ENCODE measurements around the gene PPP2R5C.

Gene PPP2R5C

GRCh38 chr14:101933209-101933608 is 171.7 kb downstream of the PPP2R5C start:
- no peak for TF ChIP-seq CTCF (IDR thresholded peaks at IDR 0.05; ENCODE audit: extremely low read depth, insufficient read depth, missing control alignments)
- in situ Hi-C loops (cut with MboI; ENCODE audit: low pct_unique_long_range_greater_than_20kb, low sequenced_read_pairs, unreplicated experiment) = no loop called here

GRCh38 chr14:101934601-101935150 is 173.2 kb downstream of the PPP2R5C start:
- TF ChIP-seq CTCF (IDR thresholded peaks at IDR 0.05; ENCODE audit: extremely low read depth, insufficient read depth, missing control alignments) = no peak
- in situ Hi-C loops (cut with MboI; ENCODE audit: low pct_unique_long_range_greater_than_20kb, low sequenced_read_pairs, unreplicated experiment) = no loop called here
- no peak for DNase-seq (ENCODE audit: low spot score)

More at GRCh38 chr14:101933209-101933608, 171.7 kb downstream of the PPP2R5C start:
- DNase-seq (ENCODE audit: low spot score) = no peak

- no peak for DNase-seq (ENCODE audit: low spot score)
- no peak for TF ChIP-seq CTCF (IDR thresholded peaks at IDR 0.05; ENCODE audit: extremely low read depth, insufficient read depth, missing control alignments)
- in situ Hi-C loops (cut with MboI; ENCODE audit: low pct_unique_long_range_greater_than_20kb, low sequenced_read_pairs, unreplicated experiment) = no loop called here
Measured at GRCh38 chr14:101937926-101938767, 176.6 kb downstream of the PPP2R5C start.

- in situ Hi-C loops (cut with MboI; ENCODE audit: low pct_unique_long_range_greater_than_20kb, low sequenced_read_pairs, unreplicated experiment) = no loop called here
- TF ChIP-seq CTCF (IDR thresholded peaks at IDR 0.05; ENCODE audit: extremely low read depth, insufficient read depth, missing control alignments) = no peak
- DNase-seq (ENCODE audit: low spot score) = no peak
Measured at GRCh38 chr14:101939646-101940170, 178.2 kb downstream of the PPP2R5C start.

GRCh38 chr14:101944451-101944850 is 182.9 kb downstream of the PPP2R5C start:
- in situ Hi-C loops (cut with MboI; ENCODE audit: low pct_unique_long_range_greater_than_20kb, low sequenced_read_pairs, unreplicated experiment) = no loop called here
- DNase-seq (ENCODE audit: low spot score) = no peak
- no peak for TF ChIP-seq CTCF (IDR thresholded peaks at IDR 0.05; ENCODE audit: extremely low read depth, insufficient read depth, missing control alignments)

- no peak for TF ChIP-seq CTCF (IDR thresholded peaks at IDR 0.05; ENCODE audit: extremely low read depth, insufficient read depth, missing control alignments)
- in situ Hi-C loops (cut with MboI; ENCODE audit: low pct_unique_long_range_greater_than_20kb, low sequenced_read_pairs, unreplicated experiment) = no loop called here
- no peak for DNase-seq (ENCODE audit: low spot score)
Measured at GRCh38 chr14:101945171-101945570, 183.7 kb downstream of the PPP2R5C start.
